ENCODE measurements around the gene AP1S1.
"Not testable (repeated sequence)": the region's sequence is repeated elsewhere in the genome, so short reads cannot be mapped to it uniquely, and the experiment has no call there.

The AP1S1 gene

GRCh38 chr7:101171442-101171837 lies 17.2 kb downstream of the AP1S1 start:
- peak; percentile 58 for DNase-seq (ENCODE audit: low spot score)

GRCh38 chr7:101172005-101172853 lies 18.0 kb downstream of the AP1S1 start:
- DNase-seq (ENCODE audit: low spot score) = no peak

GRCh38 chr7:101172854-101173751 lies 18.8 kb downstream of the AP1S1 start:
- DNase-seq (ENCODE audit: low spot score) = peak; percentile 87

- DNase-seq (ENCODE audit: low spot score) = peak; percentile 58
Measured at GRCh38 chr7:101173752-101174244, 19.5 kb downstream of the AP1S1 start.

- DNase-seq (ENCODE audit: low spot score) = no peak
Measured at GRCh38 chr7:101174322-101174854, 20.1 kb downstream of the AP1S1 start.

- DNase-seq (ENCODE audit: low spot score) = no peak
Measured at GRCh38 chr7:101175664-101176063, 21.4 kb downstream of the AP1S1 start.

GRCh38 chr7:101177644-101178043 lies 23.4 kb downstream of the AP1S1 start:
- DNase-seq (ENCODE audit: low spot score) = no peak

GRCh38 chr7:101179117-101179516 lies 24.8 kb downstream of the AP1S1 start:
- no peak for DNase-seq (ENCODE audit: low spot score)

GRCh38 chr7:101179713-101180112 lies 25.4 kb downstream of the AP1S1 start:
- DNase-seq (ENCODE audit: low spot score) = no peak

GRCh38 chr7:101180130-101180755 lies 26.0 kb downstream of the AP1S1 start, which contains the start of gene NAT16:
NAT16 (minus strand) TSS chr7:101180293; CDS start chr7:101174807, 5,486 bp downstream.
- DNase-seq (ENCODE audit: low spot score) = no peak

GRCh38 chr7:101185258-101185839 lies 31.1 kb downstream of the AP1S1 start:
- no peak for DNase-seq (ENCODE audit: low spot score)

GRCh38 chr7:101186194-101186593 lies 31.9 kb downstream of the AP1S1 start:
- no peak for DNase-seq (ENCODE audit: low spot score)

- DNase-seq (ENCODE audit: low spot score) = no peak
Measured at GRCh38 chr7:101186844-101187428, 32.7 kb downstream of the AP1S1 start.

GRCh38 chr7:101189109-101189508 lies 34.8 kb downstream of the AP1S1 start:
- no peak for DNase-seq (ENCODE audit: low spot score)

- DNase-seq (ENCODE audit: low spot score) = no peak
Measured at GRCh38 chr7:101195884-101196283, 41.6 kb downstream of the AP1S1 start.

- DNase-seq (ENCODE audit: low spot score) = no peak
Measured at GRCh38 chr7:101197991-101198390, 43.7 kb downstream of the AP1S1 start.

GRCh38 chr7:101198476-101198875 lies 44.2 kb downstream of the AP1S1 start:
- no peak for DNase-seq (ENCODE audit: low spot score)

GRCh38 chr7:101199522-101199921 lies 45.2 kb downstream of the AP1S1 start:
- not testable (repeated sequence) for DNase-seq (ENCODE audit: low spot score)

- no peak for DNase-seq (ENCODE audit: low spot score)
Measured at GRCh38 chr7:101200504-101200861, 46.2 kb downstream of the AP1S1 start.

GRCh38 chr7:101200862-101201599 lies 46.8 kb downstream of the AP1S1 start, which contains the start of gene MOGAT3:
MOGAT3 (minus strand) TSS chr7:101201036; CDS start chr7:101200854, 182 bp downstream.
- DNase-seq (ENCODE audit: low spot score) = no peak
